Inferior parietal cortex (tissue), 1 donor: ENCODE measurements around the gene TENM4.
"Not testable (repeated sequence)": the region's sequence is repeated elsewhere in the genome, so short reads cannot be mapped to it uniquely, and the experiment has no call there.

Experiments
- DNase-seq: peaks from one replicate; pipeline ENCODE4 v3.0.0-alpha.2; 2016; ENCODE audit errors: extremely low spot score

The TENM4 gene

GRCh38 chr11:79209540-79210266 is 231.1 kb downstream of the TENM4 start:
- DNase-seq = no peak

- DNase-seq = no peak
These were observed 232.7 kb downstream of the TENM4 start for GRCh38 chr11:79208126-79208525.

- DNase-seq = no peak
These were observed 233.9 kb downstream of the TENM4 start for GRCh38 chr11:79206951-79207350.

- DNase-seq = no peak
These were observed 235.0 kb downstream of the TENM4 start for GRCh38 chr11:79205786-79206185.

GRCh38 chr11:79201677-79202347 is 239.0 kb downstream of the TENM4 start:
- DNase-seq = no peak

- DNase-seq = no peak
These were observed 240.3 kb downstream of the TENM4 start for GRCh38 chr11:79200398-79201070.

- DNase-seq = no peak
These were observed 241.0 kb downstream of the TENM4 start for GRCh38 chr11:79199729-79200354.

- no peak for DNase-seq
These were observed 242.0 kb downstream of the TENM4 start for GRCh38 chr11:79198898-79199250.

GRCh38 chr11:79198203-79198897 is 242.5 kb downstream of the TENM4 start:
- no peak for DNase-seq

- no peak for DNase-seq
These were observed 243.9 kb downstream of the TENM4 start for GRCh38 chr11:79196950-79197349.

- DNase-seq = no peak
These were observed 245.6 kb downstream of the TENM4 start for GRCh38 chr11:79195209-79195608.

GRCh38 chr11:79193663-79194310 is 247.0 kb downstream of the TENM4 start:
- DNase-seq = no peak

- no peak for DNase-seq
These were observed 248.0 kb downstream of the TENM4 start for GRCh38 chr11:79192836-79193235.

GRCh38 chr11:79191716-79192115 is 249.1 kb downstream of the TENM4 start:
- not testable (repeated sequence) for DNase-seq

GRCh38 chr11:79190553-79190952 is 250.3 kb downstream of the TENM4 start:
- DNase-seq = not testable (repeated sequence)

GRCh38 chr11:79189601-79190000 is 251.2 kb downstream of the TENM4 start:
- DNase-seq = no peak

- no peak for DNase-seq
These were observed 251.8 kb downstream of the TENM4 start for GRCh38 chr11:79189055-79189454.

GRCh38 chr11:79186669-79187068 is 254.2 kb downstream of the TENM4 start:
- no peak for DNase-seq

GRCh38 chr11:79185351-79185750 is 255.5 kb downstream of the TENM4 start:
- no peak for DNase-seq

- DNase-seq = no peak
These were observed 256.5 kb downstream of the TENM4 start for GRCh38 chr11:79184285-79184684.

- no peak for DNase-seq
These were observed 258.0 kb downstream of the TENM4 start for GRCh38 chr11:79182794-79183193.
